Thoracic aorta (tissue), 2 donors: ENCODE measurements around the gene C1orf159. TPM values are rescaled to one million over a fixed set of nuclear protein-coding genes. Genes with fewer than 3 reads are reported as not detected.

Source experiments
- ATAC-seq: fragments of 150-250 bp; one replicate; pipeline ENCODE4 v1.8.0; 2017; ENCODE audit warnings: low read depth; ENCODE audit not compliant: insufficient number of reproducible peaks, low FRiP score
- DNase-seq: peaks from one replicate; pipeline ENCODE4 v3.0.0-alpha.2; 2020; ENCODE audit warnings: low spot score
- H3K27ac ChIP-seq, 2 donors: fragments of 200-600 bp; sonication (generic); 1 replicate in 1 of 2; 2 replicates in 1 of 2; pipeline ENCODE4 v1.5.1; 2016; ENCODE audit warnings: mild to moderate bottlenecking in 2 of 2, moderate library complexity in 2 of 2
- H3K27me3 ChIP-seq: fragments of 200-600 bp; sonication (generic); replicated peaks from 2 replicates; pipeline ENCODE4 v1.6.0; 2016; ENCODE audit warnings: mild to moderate bottlenecking; ENCODE audit not compliant: insufficient read depth
- H3K36me3 ChIP-seq: fragments of 200-600 bp; sonication (generic); one replicate; pipeline ENCODE4 v1.5.1; 2016
- H3K4me1 ChIP-seq, 2 donors: fragments of 200-600 bp; sonication (generic); 1 replicate in 1 of 2; 2 replicates in 1 of 2; pipeline versions ENCODE4 v1.5.1 to v1.6.0; 2016; ENCODE audit warnings: low read depth in 2 of 2, mild to moderate bottlenecking in 1 of 2; ENCODE audit not compliant: control insufficient read depth in 1 of 2
- H3K4me3 ChIP-seq: fragments of 200-600 bp; sonication (generic); 2 replicates; pipeline ENCODE4 v1.5.1; 2016; ENCODE audit warnings: mild to moderate bottlenecking
- H3K9me3 ChIP-seq: fragments of 200-600 bp; sonication (generic); 2 replicates; pipeline ENCODE4 v1.5.1; 2016
- total RNA-seq, 2 donors: library from RNA; depleted of rRNA; stranded (reverse); fragments of >200 nt; gene quantifications; one replicate each; pipeline versions ENCODE4 v1.1.0 to v1.2.3, GENCODE V29; 2016
- TF ChIP-seq, protein P1 (sequence below): fragments of 200-600 bp; sonication (generic); IDR thresholded peaks from one replicate; pipeline ENCODE4 v1.5.1; 2019; ENCODE audit warnings: antibody characterized with exemption

C1orf159 gene
- total RNA-seq, 2 donors from 2014 or later = 10.8 to 21.2 TPM

DNA sequence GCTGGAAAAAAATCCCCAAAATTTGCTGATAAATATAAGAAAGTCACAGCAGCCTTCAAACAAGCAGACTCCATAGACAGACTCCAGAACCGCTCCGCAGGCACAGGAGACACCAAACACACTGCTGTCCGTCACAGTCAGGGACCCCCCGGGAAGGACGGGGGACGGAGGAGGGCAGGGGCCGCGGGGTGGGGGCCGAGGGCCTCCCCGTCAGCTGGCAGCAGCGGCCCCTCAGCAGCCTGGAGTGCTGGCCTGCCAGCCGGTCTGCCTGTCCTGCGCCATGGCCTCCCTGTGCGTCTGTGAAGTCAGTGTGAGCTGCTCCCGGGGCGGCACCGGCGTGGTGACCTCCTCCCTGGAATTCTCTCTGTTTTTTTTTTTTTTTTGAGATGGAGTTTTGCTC lies 10.1 kb upstream of the C1orf159 start:
- no peak for DNase-seq
- Histone ChIP-seq H3K36me3 (no peaks in the 10 kb centered on the region), H3K27ac (no peak overlapping the region), H3K9me3 (no peaks in the 10 kb centered on the region), H3K27me3 (no peaks in the 10 kb centered on the region), H3K4me1 (peaks cover 3 to 7% of the 10 kb centered on the region in 2 donors), H3K4me3 (no peak overlapping the region)
- ATAC-seq = no peak
- TF ChIP-seq, protein P1, sequence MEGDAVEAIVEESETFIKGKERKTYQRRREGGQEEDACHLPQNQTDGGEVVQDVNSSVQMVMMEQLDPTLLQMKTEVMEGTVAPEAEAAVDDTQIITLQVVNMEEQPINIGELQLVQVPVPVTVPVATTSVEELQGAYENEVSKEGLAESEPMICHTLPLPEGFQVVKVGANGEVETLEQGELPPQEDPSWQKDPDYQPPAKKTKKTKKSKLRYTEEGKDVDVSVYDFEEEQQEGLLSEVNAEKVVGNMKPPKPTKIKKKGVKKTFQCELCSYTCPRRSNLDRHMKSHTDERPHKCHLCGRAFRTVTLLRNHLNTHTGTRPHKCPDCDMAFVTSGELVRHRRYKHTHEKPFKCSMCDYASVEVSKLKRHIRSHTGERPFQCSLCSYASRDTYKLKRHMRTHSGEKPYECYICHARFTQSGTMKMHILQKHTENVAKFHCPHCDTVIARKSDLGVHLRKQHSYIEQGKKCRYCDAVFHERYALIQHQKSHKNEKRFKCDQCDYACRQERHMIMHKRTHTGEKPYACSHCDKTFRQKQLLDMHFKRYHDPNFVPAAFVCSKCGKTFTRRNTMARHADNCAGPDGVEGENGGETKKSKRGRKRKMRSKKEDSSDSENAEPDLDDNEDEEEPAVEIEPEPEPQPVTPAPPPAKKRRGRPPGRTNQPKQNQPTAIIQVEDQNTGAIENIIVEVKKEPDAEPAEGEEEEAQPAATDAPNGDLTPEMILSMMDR = no peak

DNA sequence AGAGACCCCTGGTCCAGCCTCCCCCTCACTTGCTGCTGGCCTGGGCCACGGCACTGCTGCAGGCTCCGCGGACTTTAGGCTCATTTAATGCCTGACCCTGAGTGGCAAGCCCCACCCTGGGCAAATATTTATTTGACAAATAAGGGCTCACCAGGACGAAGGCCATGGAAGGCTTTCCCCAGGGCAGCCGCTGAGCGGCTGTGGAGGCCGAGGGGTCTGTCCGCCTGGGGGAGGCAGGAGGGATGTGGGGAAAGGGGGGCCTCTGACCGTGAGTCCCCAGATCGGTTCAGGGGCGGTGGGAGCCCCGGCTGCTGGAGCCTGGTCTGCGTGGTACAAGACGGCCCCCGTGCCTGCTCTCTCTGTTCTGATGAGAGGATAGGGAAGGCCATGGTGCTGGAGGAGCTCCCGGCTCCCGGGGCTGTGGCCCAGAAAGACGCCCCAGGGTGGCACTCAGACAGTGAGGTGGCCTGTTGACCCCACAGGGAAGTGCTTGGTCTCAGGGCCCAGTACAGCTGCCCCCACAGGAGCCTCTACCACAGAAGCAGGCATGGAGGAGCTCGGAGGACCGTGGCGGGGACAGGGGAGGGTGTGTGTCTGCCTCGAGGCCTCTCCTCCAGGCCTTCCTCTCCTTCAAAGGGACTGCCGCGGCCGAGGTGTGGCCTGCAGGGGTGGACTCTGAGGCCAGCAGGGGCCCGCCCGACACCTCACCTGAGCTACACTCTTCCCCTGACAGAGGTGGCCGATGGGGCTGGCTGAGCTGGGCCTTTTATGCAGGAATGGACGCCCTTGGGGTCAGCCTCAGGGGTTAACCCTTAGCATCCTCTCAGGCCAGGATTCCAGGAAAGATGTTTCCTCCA lies 9.1 kb upstream of the C1orf159 start:
- Histone ChIP-seq H3K4me1 (peaks cover 3 to 7% of the 10 kb centered on the region in 2 donors), H3K36me3 (no peaks in the 10 kb centered on the region), H3K27ac (no peak overlapping the region), H3K4me3 (no peak overlapping the region), H3K27me3 (no peaks in the 10 kb centered on the region), H3K9me3 (no peaks in the 10 kb centered on the region)
- ATAC-seq (no peak), DNase-seq (no peak)
- TF ChIP-seq, protein P1 = no peak

DNA sequence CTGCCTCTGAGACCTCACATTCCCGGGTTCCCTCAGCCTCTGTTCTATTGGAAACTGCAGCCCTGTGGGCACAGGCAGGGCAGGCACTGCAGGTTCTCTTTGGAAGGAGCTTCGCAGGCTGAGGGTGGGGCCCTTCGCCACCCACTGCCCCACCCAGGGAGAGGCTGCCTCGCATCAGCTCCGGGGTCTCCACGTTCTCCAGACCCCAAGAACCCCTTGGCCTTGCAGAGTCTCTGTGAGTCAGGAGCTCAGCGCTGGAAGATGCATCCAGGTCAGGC lies 8.6 kb upstream of the C1orf159 start:
- ATAC-seq = no peak

DNA sequence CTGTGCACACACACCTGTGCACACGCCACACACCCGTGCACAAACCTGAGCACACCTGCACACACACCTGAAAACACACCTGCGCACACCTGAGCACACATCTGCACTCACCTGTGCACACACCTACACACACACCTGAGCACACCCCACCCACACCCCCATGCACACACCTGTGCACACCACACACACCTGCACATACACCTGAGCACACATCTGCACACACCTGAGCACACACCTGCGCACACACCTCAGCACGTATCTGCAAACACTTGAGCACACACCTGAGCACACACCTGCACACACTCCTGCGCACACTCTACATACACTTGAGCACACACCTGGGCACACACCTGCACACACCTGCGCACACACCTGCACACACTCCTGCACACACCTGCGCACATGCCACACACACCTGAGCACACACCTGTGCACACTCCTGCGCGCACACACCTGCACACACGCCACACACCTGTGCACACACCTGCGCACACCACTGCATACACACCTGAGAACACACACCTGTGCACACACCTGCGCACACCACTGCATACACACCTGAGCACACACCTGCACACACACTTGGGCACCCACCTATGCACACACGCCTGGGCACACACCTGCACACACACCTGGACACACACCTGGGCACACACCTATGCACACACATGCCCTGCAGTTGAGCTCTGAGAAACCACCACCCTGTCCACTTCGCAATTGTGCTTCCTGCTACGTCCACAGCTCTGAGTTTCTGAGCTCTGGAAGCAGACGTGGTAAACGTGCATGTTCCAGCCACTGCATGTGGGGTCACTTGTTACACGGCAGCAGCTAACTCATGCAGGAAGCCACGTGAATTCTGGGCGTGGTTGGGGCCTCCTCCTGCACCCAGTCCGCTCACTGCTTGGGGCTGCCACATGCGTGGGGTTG lies 8.0 kb upstream of the C1orf159 start:
- DNase-seq (no peak), ATAC-seq (no peak)
- Histone ChIP-seq H3K4me1 (peaks cover 3 to 7% of the 10 kb centered on the region in 2 donors), H3K9me3 (no peaks in the 10 kb centered on the region), H3K36me3 (no peaks in the 10 kb centered on the region), H3K4me3 (no peak overlapping the region), H3K27me3 (no peaks in the 10 kb centered on the region), H3K27ac (no peak overlapping the region)
- TF ChIP-seq, protein P1 = no peak

More for the DNA sequence above, 8.6 kb upstream of the C1orf159 start:
- Histone ChIP-seq H3K9me3 (no peaks in the 10 kb centered on the region), H3K27ac (no peak overlapping the region), H3K27me3 (no peaks in the 10 kb centered on the region), H3K36me3 (no peaks in the 10 kb centered on the region), H3K4me3 (no peak overlapping the region), H3K4me1 (peaks cover 3 to 7% of the 10 kb centered on the region in 2 donors)
- TF ChIP-seq, protein P1 = no peak
- DNase-seq = no peak

DNA sequence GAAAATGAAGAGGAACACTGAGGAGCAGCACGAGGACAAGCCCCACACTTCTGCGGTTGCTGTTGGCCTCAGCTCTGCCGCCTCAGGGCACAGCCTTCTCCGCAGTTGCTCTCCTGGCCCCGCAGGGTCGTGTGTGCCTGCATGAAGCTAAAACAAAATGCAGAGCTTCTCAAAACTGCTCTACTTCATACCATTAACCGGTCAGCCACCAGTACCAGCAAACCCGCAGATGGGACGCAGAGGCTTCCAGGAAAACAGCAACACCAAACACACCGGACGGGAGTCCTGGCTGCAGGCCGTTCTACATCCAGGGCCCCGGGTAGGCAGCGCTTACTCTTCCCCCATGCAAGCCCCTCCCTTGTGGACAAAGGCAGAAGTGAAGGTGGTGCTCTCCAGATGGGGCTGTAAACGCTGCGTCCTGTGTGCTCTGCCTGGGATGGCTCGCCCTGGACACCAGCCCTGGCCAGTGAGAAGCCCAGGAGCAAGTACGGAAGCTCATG lies 7.1 kb upstream of the C1orf159 start:
- DNase-seq (no peak), ATAC-seq (no peak)
- Histone ChIP-seq H3K36me3 (no peaks in the 10 kb centered on the region), H3K9me3 (no peaks in the 10 kb centered on the region), H3K4me1 (peaks cover 3 to 7% of the 10 kb centered on the region in 2 donors), H3K27ac (no peak overlapping the region), H3K27me3 (no peaks in the 10 kb centered on the region), H3K4me3 (no peak overlapping the region)
- TF ChIP-seq, protein P1 = no peak
